BLaER1 treated with 17β-estradiol and CSF1 and Interleukin-3, amounts not matched to agents 10 nM and 100 nM (cell line): ENCODE results near the gene OMP.

Source experiments
- H3K27ac ChIP-seq, 11 experiments: shearing (Covaris generic); formaldehyde crosslinking; 2 replicates each; pipeline ENCODE4 v1.8.1; 2022
- H3K27me3 ChIP-seq, 11 experiments: shearing (Covaris generic); formaldehyde crosslinking; 2 replicates each; pipeline ENCODE4 v1.8.1; 2022
- H3K36me3 ChIP-seq, 11 experiments: shearing (Covaris generic); formaldehyde crosslinking; 2 replicates each; pipeline ENCODE4 v1.8.1; 2022
- H3K4me1 ChIP-seq, 10 experiments: shearing (Covaris generic); formaldehyde crosslinking; 2 replicates each; pipeline ENCODE4 v1.8.1; 2022
- H3K4me2 ChIP-seq, 11 experiments: shearing (Covaris generic); formaldehyde crosslinking; 2 replicates each; pipeline ENCODE4 v1.8.1; 2022
- H3K4me3 ChIP-seq, 10 experiments: shearing (Covaris generic); formaldehyde crosslinking; 2 replicates each; pipeline ENCODE4 v1.8.1; 2022
- H3K9ac ChIP-seq, 11 experiments: shearing (Covaris generic); formaldehyde crosslinking; 2 replicates each; pipeline ENCODE4 v1.8.1; 2022
- H3K9me3 ChIP-seq, 11 experiments: shearing (Covaris generic); formaldehyde crosslinking; replicated peaks in 1 of 11; 2 replicates each; pipeline ENCODE4 v1.8.1; 2022
- H4K20me1 ChIP-seq, 11 experiments: shearing (Covaris generic); formaldehyde crosslinking; 2 replicates each; pipeline ENCODE4 v1.8.1; 2022
- Cebpa-rat ChIP-seq, 11 experiments: shearing (Covaris generic); IDR thresholded peaks; 2 replicates each; pipeline ENCODE4 v1.8.1; 2022

OMP gene

DNA sequence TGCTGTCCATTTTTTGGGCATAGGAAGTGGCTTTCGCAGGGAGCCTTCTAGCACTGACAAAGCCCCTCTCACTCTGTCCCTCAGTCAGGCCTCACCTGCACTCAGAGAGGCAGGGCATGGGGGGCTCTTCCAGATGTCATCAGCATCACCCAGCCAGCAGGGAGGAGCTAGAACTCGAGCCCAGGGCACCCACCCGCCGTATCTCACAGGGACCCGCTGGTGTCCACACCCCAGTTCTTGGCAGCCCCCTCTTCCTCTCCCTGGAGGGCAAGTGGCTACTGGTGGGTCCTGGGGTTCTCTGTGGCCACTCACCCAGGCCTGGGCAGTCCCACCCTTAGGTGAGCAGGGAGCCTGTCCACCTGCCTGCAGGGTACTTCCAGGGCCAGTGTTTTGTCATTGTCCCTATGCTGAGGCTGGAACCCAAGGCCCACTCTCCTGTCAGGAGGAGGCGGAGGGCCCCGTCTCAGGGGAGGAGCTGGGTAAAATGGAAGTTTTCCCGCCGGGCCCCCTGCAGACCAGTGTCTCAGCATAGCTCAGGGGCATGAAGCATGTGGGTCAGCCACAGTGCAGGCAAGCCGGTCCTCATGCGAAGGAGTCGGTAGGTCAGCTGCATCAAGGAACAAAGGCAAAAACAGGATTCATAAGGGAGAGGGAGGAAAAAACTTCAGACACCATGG, 47.2 kb downstream of the OMP start:
- H3K27me3 ChIP-seq, result peaks cover 0 to 5% (median 0%) of the 10 kb centered on the region in 11 experiments; a peak in 1 of 22 replicates
- H4K20me1 ChIP-seq, result peaks cover 0 to 18% (median 0%) of the 10 kb centered on the region in 11 experiments; a peak in 7 of 22 replicates
- no peaks in the 10 kb centered on the region for H3K36me3 ChIP-seq
- H3K4me1 ChIP-seq, result peaks cover 81 to 91% (median 86%) of the 10 kb centered on the region in 10 experiments
- H3K9ac ChIP-seq, result peak overlapping the region in 3 of 11 experiments; percentile 18 to 30 (median 24); a peak in 2 of 22 replicates
- TF ChIP-seq Cebpa-rat (IDR thresholded peaks at IDR 0.05), result no peak
- no peak overlapping the region for H3K4me3 ChIP-seq
- H3K4me2 ChIP-seq, result peak overlapping the region; percentile 86 to 99 (median 96); a peak in 21 of 22 replicates
- no peaks in the 10 kb centered on the region for H3K9me3 ChIP-seq
- H3K27ac ChIP-seq, result peak overlapping the region in 2 of 11 experiments; percentile 84 to 85; a peak in 3 of 22 replicates

DNA sequence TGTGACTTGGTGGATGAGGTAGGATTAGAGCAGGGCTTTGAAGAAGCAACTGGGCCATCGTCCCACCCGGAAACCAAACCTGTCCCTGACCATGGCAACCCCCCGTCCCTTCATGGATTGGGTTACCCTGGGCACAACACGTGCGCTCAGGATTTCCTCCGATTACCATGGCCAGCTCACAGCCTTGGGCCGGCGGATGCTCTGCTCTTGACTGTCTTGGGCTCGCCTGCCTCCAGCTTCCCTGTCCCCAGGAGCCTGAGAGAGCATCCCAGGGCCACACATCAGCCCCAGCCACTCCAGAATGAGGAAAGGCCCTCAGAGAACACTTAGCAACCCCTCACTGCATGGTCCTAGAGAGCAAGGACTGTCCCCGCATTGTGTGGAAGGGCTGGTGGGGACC, 48.2 kb downstream of the OMP start:
- Histone ChIP-seq H3K9ac (peak overlapping the region in 6 of 11 experiments; percentile 46 to 72 (median 58); a peak in 5 of 22 replicates), H3K4me2 (peak overlapping the region; percentile 86 to 99 (median 96)), H3K27ac (peak overlapping the region; percentile 55 to 85 (median 71); a peak in 19 of 22 replicates), H4K20me1 (peaks cover 0 to 16% (median 0%) of the 10 kb centered on the region in 11 experiments; a peak in 7 of 22 replicates), H3K4me1 (peaks cover 91 to 99% (median 96%) of the 10 kb centered on the region in 10 experiments), H3K9me3 (no peaks in the 10 kb centered on the region), H3K27me3 (peaks cover 0 to 5% (median 0%) of the 10 kb centered on the region in 11 experiments; a peak in 1 of 22 replicates), H3K36me3 (no peaks in the 10 kb centered on the region), H3K4me3 (no peak overlapping the region)
- no peak for TF ChIP-seq Cebpa-rat (IDR thresholded peaks at IDR 0.05)

GRCh38 chr11:77151804-77152509, 49.3 kb downstream of the OMP start:
- Histone ChIP-seq H3K4me3 (peak overlapping the region in 2 of 10 experiments; percentile 31 to 38; a peak in 4 of 20 replicates), H3K27ac (peak overlapping the region; percentile 56 to 85 (median 71); a peak in 21 of 22 replicates), H3K36me3 (no peaks in the 10 kb centered on the region), H3K9me3 (no peaks in the 10 kb centered on the region), H3K4me1 (peaks cover 91 to 97% (median 93%) of the 10 kb centered on the region in 10 experiments), H3K4me2 (peak overlapping the region; percentile 86 to 99 (median 96)), H4K20me1 (peaks cover 0 to 13% (median 0%) of the 10 kb centered on the region in 11 experiments; a peak in 7 of 22 replicates), H3K27me3 (peaks cover 0 to 5% (median 0%) of the 10 kb centered on the region in 11 experiments; a peak in 1 of 22 replicates), H3K9ac (peak overlapping the region; percentile 36 to 78 (median 62); a peak in 21 of 22 replicates)
- no peak for TF ChIP-seq Cebpa-rat (IDR thresholded peaks at IDR 0.05)

- no peaks in the 10 kb centered on the region for H3K36me3 ChIP-seq
- no peak for TF ChIP-seq Cebpa-rat (IDR thresholded peaks at IDR 0.05)
- H3K4me1 ChIP-seq, result peaks cover 83 to 90% (median 85%) of the 10 kb centered on the region in 10 experiments
- H4K20me1 ChIP-seq, result peaks cover 0 to 13% (median 0%) of the 10 kb centered on the region in 11 experiments; a peak in 5 of 22 replicates
- peaks cover 0 to 5% (median 0%) of the 10 kb centered on the region in 11 experiments; a peak in 1 of 22 replicates for H3K27me3 ChIP-seq
- H3K9ac ChIP-seq, result peak overlapping the region; percentile 20 to 78 (median 62); a peak in 19 of 22 replicates
- H3K4me2 ChIP-seq, result peak overlapping the region; percentile 86 to 99 (median 96)
- peak overlapping the region in 8 of 10 experiments; percentile 2 to 38 (median 27); a peak in 11 of 20 replicates for H3K4me3 ChIP-seq
- H3K27ac ChIP-seq, result peak overlapping the region; percentile 56 to 85 (median 71); a peak in 21 of 22 replicates
- no peaks in the 10 kb centered on the region for H3K9me3 ChIP-seq
Observed at GRCh38 chr11:77152846-77153245, 50.2 kb downstream of the OMP start.
